Measurements from ENCODE around the gene IQCH. TPM values are rescaled to one million over a fixed set of nuclear protein-coding genes. Genes with fewer than 3 reads are reported as not detected.

Gene IQCH
- total and polyA plus RNA-seq, 9 of the 15 experiments (the other 6 are each of a cell fraction or from before 2014, with no cell fraction given), result 1.8 to 3.9 (median 2.7) TPM

DNA sequence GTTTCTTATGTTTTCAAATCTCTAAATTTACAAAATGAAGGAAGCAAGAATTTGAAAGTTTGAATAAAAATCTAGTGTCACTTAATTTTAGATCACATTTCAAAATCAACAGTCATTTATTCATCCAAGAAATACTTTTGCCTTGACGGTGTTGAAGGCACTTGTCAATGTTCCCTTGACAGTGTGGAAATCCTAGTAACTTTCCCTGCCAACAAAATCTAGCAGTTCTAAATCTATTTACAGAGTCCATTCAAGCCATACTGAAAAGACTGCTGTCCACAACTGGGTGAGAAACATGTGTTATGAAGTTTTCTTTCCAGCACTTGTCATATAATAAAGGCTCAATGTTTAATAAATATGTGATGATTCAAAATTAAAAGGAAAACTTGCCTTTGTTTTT is 279.3 kb downstream of the IQCH start:
- Histone ChIP-seq H3K36me3 (ENCODE audit: control insufficient read depth, insufficient read depth, low read length) (no peaks in the 10 kb centered on the region), H3K4me2 (ENCODE audit: insufficient read depth, low read length) (no peak overlapping the region), H3K4me3 (no peak overlapping the region), H2AFZ (ENCODE audit: low read depth, low read length) (no peak overlapping the region), H3K9me1 (ENCODE audit: control insufficient read depth, insufficient read depth, low read length) (no peaks in the 10 kb centered on the region), H3K27ac (ENCODE audit: extremely low read depth, low read depth, low read length) (no peak overlapping the region), H4K20me1 (replicated peaks; ENCODE audit: control insufficient read depth, insufficient read depth, low read length) (no peaks in the 10 kb centered on the region), H3K79me2 (ENCODE audit: control insufficient read depth, insufficient read depth, low read length) (no peaks in the 10 kb centered on the region), H3K9me3 (replicated peaks; ENCODE audit: control insufficient read depth, insufficient read depth, low read depth, low read length) (no peaks in the 10 kb centered on the region), H3K9ac (ENCODE audit: insufficient read depth in 1 of 2, low read depth in 2 of 2, low read length in 2 of 2) (no peak overlapping the region), H3K4me1 (replicated peaks in 1 of 2; ENCODE audit: control insufficient read depth in 2 of 2, insufficient read depth in 2 of 2, low read length in 2 of 2) (no peaks in the 10 kb centered on the region), H3K27me3 (ENCODE audit: control insufficient read depth in 2 of 2, insufficient read depth in 2 of 2, low read length in 2 of 2) (no peaks in the 10 kb centered on the region)
- TF ChIP-seq POLR2G (IDR thresholded peaks at IDR 0.05; ENCODE audit: low read depth, low read length) (no peak), PHB2 (IDR thresholded peaks at IDR 0.05; ENCODE audit: low read depth) (no peak), NFE2 (IDR thresholded peaks at IDR 0.05; ENCODE audit: low read depth) (no peak), MYC (IDR thresholded peaks at IDR 0.05; ENCODE audit: low read depth, low read length) (no peak), MYC (CRISPR knock-in tag; IDR thresholded peaks at IDR 0.05; ENCODE audit: borderline replicate concordance, low read depth) (no peak)
- ChIA-PET POLR2A (interaction anchor here (1.3 kb wide), 1 partner anchor 9 kb away, joined by 3 read pairs; the partner anchor contains the start of gene MAP2K5), CTCF (ENCODE audit: low intra/inter-chr PET ratio) (no interaction called here)
- FAIRE-seq, result peak; percentile 62
- DNase-seq (ENCODE audit: extremely low read depth in 1 of 4, low spot score in 3 of 4), result no peak
- 43% methylated on average over 1 of the region's 1 CpG for WGBS (ENCODE audit: insufficient coverage, low coverage, missing lambda C conversion rate)
- ATAC-seq, result no peak
- intact Hi-C loops (cut with micrococcal nuclease) (no loop called here), in situ Hi-C loops (cut with MboI) (no loop called here)
- BruUV-seq (replicated peaks), result no TSS peak

- Histone ChIP-seq H3K4me1 (replicated peaks in 1 of 2; ENCODE audit: control insufficient read depth in 2 of 2, insufficient read depth in 2 of 2, low read length in 2 of 2) (no peaks in the 10 kb centered on the region), H3K9me1 (ENCODE audit: control insufficient read depth, insufficient read depth, low read length) (no peaks in the 10 kb centered on the region), H3K79me2 (ENCODE audit: control insufficient read depth, insufficient read depth, low read length) (no peaks in the 10 kb centered on the region), H4K20me1 (replicated peaks; ENCODE audit: control insufficient read depth, insufficient read depth, low read length) (no peaks in the 10 kb centered on the region), H3K36me3 (ENCODE audit: control insufficient read depth, insufficient read depth, low read length) (no peaks in the 10 kb centered on the region), H3K9me3 (replicated peaks; ENCODE audit: control insufficient read depth, insufficient read depth, low read depth, low read length) (no peaks in the 10 kb centered on the region), H3K4me3 (no peak overlapping the region), H2AFZ (ENCODE audit: low read depth, low read length) (no peak overlapping the region), H3K9ac (ENCODE audit: insufficient read depth in 1 of 2, low read depth in 2 of 2, low read length in 2 of 2) (no peak overlapping the region), H3K27me3 (ENCODE audit: control insufficient read depth in 2 of 2, insufficient read depth in 2 of 2, low read length in 2 of 2) (no peaks in the 10 kb centered on the region), H3K27ac (ENCODE audit: extremely low read depth, low read depth, low read length) (no peak overlapping the region), H3K4me2 (ENCODE audit: insufficient read depth, low read length) (no peak overlapping the region)
- DNase-seq (ENCODE audit: extremely low read depth in 1 of 4, low spot score in 3 of 4) (no peak), ATAC-seq (no peak), FAIRE-seq (no peak)
- POLR2A ChIA-PET, result interaction anchor here (0.6 to 1.3 kb wide), 2 partner anchors 8 to 827 kb away, joined by 3 read pairs; partner anchors contain the start of gene MAP2K5
- 80% methylated on average over 1 of the region's 1 CpG for WGBS (ENCODE audit: insufficient coverage, low coverage, missing lambda C conversion rate)
- CTCF ChIA-PET (ENCODE audit: low intra/inter-chr PET ratio), result no interaction called here
- intact Hi-C loops (cut with micrococcal nuclease) (no loop called here), in situ Hi-C loops (cut with MboI) (no loop called here)
- BruUV-seq (replicated peaks), result no TSS peak
- TF ChIP-seq GABPB2 (CRISPR knock-in tag; conservative IDR thresholded peaks at IDR 0.05), result no peak
- TF ChIP-seq ZNF77 (CRISPR knock-in tag; IDR thresholded peaks at IDR 0.05), result no peak
- no peak for TF ChIP-seq BDP1 (IDR thresholded peaks at IDR 0.05; ENCODE audit: insufficient read depth, insufficient read length)
- no peak for TF ChIP-seq ZNF384 (IDR thresholded peaks at IDR 0.05; ENCODE audit: low read depth, low read length)
- no peak for TF ChIP-seq E2F6 (IDR thresholded peaks at IDR 0.05; ENCODE audit: borderline replicate concordance in 1 of 2, extremely low read depth in 1 of 2, insufficient read depth in 1 of 2, insufficient read length in 1 of 2, low read depth in 1 of 2, low read length in 1 of 2, poor library complexity in 1 of 2, severe bottlenecking in 1 of 2)
- TF ChIP-seq FOS (IDR thresholded peaks at IDR 0.05; ENCODE audit: extremely low read depth, insufficient read length), result no peak
- TF ChIP-seq ZNF253 (CRISPR knock-in tag; conservative IDR thresholded peaks at IDR 0.05), result no peak
- TF ChIP-seq, protein P1, sequence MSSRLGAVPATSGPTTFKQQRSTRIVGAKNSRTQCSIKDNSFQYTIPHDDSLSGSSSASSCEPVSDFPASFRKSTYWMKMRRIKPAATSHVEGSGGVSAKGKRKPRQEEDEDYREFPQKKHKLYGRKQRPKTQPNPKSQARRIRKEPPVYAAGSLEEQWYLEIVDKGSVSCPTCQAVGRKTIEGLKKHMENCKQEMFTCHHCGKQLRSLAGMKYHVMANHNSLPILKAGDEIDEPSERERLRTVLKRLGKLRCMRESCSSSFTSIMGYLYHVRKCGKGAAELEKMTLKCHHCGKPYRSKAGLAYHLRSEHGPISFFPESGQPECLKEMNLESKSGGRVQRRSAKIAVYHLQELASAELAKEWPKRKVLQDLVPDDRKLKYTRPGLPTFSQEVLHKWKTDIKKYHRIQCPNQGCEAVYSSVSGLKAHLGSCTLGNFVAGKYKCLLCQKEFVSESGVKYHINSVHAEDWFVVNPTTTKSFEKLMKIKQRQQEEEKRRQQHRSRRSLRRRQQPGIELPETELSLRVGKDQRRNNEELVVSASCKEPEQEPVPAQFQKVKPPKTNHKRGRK (tag; IDR thresholded peaks at IDR 0.05), result no peak
- TF ChIP-seq PHTF2 (CRISPR knock-in tag; IDR thresholded peaks at IDR 0.05), result no peak
- TF ChIP-seq SRSF3 (IDR thresholded peaks at IDR 0.05; ENCODE audit: insufficient read depth, low read length), result no peak
Measured at GRCh38 chr15:67534360-67534759, 279.8 kb downstream of the IQCH start.

Measured in K562 (cell line).